Keratinocyte (primary cell): ENCODE data around the gene B4GAT1. TPM values are rescaled to one million over a fixed set of nuclear protein-coding genes. Genes with fewer than 3 reads are reported as not detected.

Source experiments
- DNase-seq: peaks from one replicate; pipeline ENCODE4 v3.0.0-alpha.2; 2011; ENCODE audit warnings: low read depth, missing footprints, low spot score
- FAIRE-seq: peaks from 2 replicates; lab custom pipeline; 2011; peaks lifted over from hg19 to GRCh38; lab: Jason Lieb, UNC
- H2AFZ ChIP-seq: 2 replicates; pipeline ENCODE4 v1.6.0; 2012; ENCODE audit warnings: low read length, control low read depth, inconsistent platforms; ENCODE audit not compliant: control insufficient read depth
- H3K27ac ChIP-seq: 2 replicates; pipeline ENCODE4 v1.5.1; 2011; ENCODE audit warnings: low read length; ENCODE audit not compliant: control insufficient read depth, insufficient read depth
- H3K27me3 ChIP-seq: 3 replicates; pipeline ENCODE4 v1.6.0; 2011; ENCODE audit warnings: low read length; ENCODE audit not compliant: control insufficient read depth, insufficient read depth; ENCODE audit errors: extremely low read depth
- H3K36me3 ChIP-seq, 2 experiments: 2 replicates in 1 of 2; 3 replicates in 1 of 2; pipeline ENCODE4 v1.5.1; 2011; ENCODE audit warnings: low read length in 2 of 2, mild to moderate bottlenecking in 1 of 2; ENCODE audit not compliant: control insufficient read depth in 2 of 2, insufficient read depth in 2 of 2; ENCODE audit errors: extremely low read depth in 1 of 2
- H3K4me1 ChIP-seq: 3 replicates; pipeline ENCODE4 v1.5.1; 2011; ENCODE audit warnings: low read length; ENCODE audit not compliant: control insufficient read depth, insufficient read depth; ENCODE audit errors: extremely low read depth
- H3K4me2 ChIP-seq: 3 replicates; pipeline ENCODE4 v1.6.0; 2011; ENCODE audit warnings: low read depth, low read length; ENCODE audit not compliant: control insufficient read depth, insufficient read depth; ENCODE audit errors: extremely low read depth
- H3K4me3 ChIP-seq, 3 experiments: fragments of 200-600 bp in 1 of 3; sonication (generic) in 1 of 3; 2 replicates in 2 of 3; 3 replicates in 1 of 3; pipeline ENCODE4 v1.5.1; 2011 to 2016; ENCODE audit warnings: low read length in 3 of 3, mild to moderate bottlenecking in 3 of 3, control low read depth in 2 of 3, inconsistent platforms in 1 of 3, low read depth in 1 of 3, mixed read lengths in 1 of 3, mixed run types in 1 of 3, moderate library complexity in 1 of 3; ENCODE audit not compliant: control insufficient read depth in 2 of 3, insufficient read depth in 2 of 3; ENCODE audit errors: extremely low read depth in 1 of 3
- H3K79me2 ChIP-seq: 2 replicates; pipeline ENCODE4 v1.6.0; 2012; ENCODE audit warnings: low read length; ENCODE audit not compliant: control insufficient read depth, insufficient read depth
- H3K9ac ChIP-seq: 3 replicates; pipeline ENCODE4 v1.6.0; 2011; ENCODE audit warnings: low read length; ENCODE audit not compliant: control insufficient read depth, insufficient read depth; ENCODE audit errors: extremely low read depth
- H3K9me1 ChIP-seq: 3 replicates; pipeline ENCODE4 v1.6.0; 2011; ENCODE audit warnings: low read length; ENCODE audit not compliant: control insufficient read depth, insufficient read depth; ENCODE audit errors: extremely low read depth
- H3K9me3 ChIP-seq: 2 replicates; pipeline ENCODE4 v1.5.1; 2012; ENCODE audit warnings: low read depth, low read length; ENCODE audit not compliant: control insufficient read depth
- H4K20me1 ChIP-seq: 3 replicates; pipeline ENCODE4 v1.6.0; 2011; ENCODE audit warnings: low read length; ENCODE audit not compliant: control insufficient read depth, insufficient read depth; ENCODE audit errors: extremely low read depth
- CTCF ChIP-seq, 3 experiments: IDR thresholded peaks in 1 of 3; conservative IDR thresholded peaks in 1 of 3; optimal IDR thresholded peaks in 1 of 3; 2 replicates in 2 of 3; 3 replicates in 1 of 3; pipeline versions ENCODE3 to v1.5.1; 2011; ENCODE audit warnings: low read length in 3 of 3, mild to moderate bottlenecking in 3 of 3, moderate library complexity in 2 of 3, control low read depth in 1 of 3, inconsistent platforms in 1 of 3; ENCODE audit not compliant: insufficient read depth in 2 of 3; ENCODE audit errors: extremely low read depth in 1 of 3
- EZH2 ChIP-seq: IDR thresholded peaks from one replicate; pipeline ENCODE4 v1.6.1; 2012; ENCODE audit warnings: inconsistent platforms, mild to moderate bottlenecking, low read length, moderate library complexity
- dilution Hi-C: fragments of 300-500 bp; cut with MboI; formaldehyde crosslinking; loops from one replicate; pipeline ENCODE4 v1.7.0; 2020; ENCODE audit warnings: low sequenced_read_pairs; ENCODE audit not compliant: extremely low pct_ligation_motif_present
- polyA plus RNA-seq, 5 experiments: library from polyadenylated mRNA; depleted of rRNA in 3 of 5; stranded (reverse) in 3 of 5; stranded (forward) in 1 of 5; unstranded in 1 of 5; fragments of >200 nt; gene quantifications; 1 replicate in 1 of 5; 2 replicates in 3 of 5; 3 replicates in 1 of 5; pipeline versions ENCODE4 v1.2.1 to v1.2.3, GENCODE V29; 2011 to 2012; ENCODE audit warnings: missing spikeins in 2 of 5, low read depth in 1 of 5, low replicate concordance in 1 of 5

Gene B4GAT1
- polyA plus RNA-seq, 1 donor (not counting 4 experiments of a cell fraction or from before 2014, with no cell fraction given), result 5.2 TPM

- FAIRE-seq, result no peak
- dilution Hi-C loops, result no loop called here
- Histone ChIP-seq H3K27me3 (peaks cover 11% of the 10 kb centered on the region), H3K79me2 (no peaks in the 10 kb centered on the region), H4K20me1 (no peaks in the 10 kb centered on the region), H3K4me3 (no peak overlapping the region), H3K9me1 (no peaks in the 10 kb centered on the region), H2AFZ (no peak overlapping the region), H3K9ac (no peak overlapping the region), H3K4me2 (no peak overlapping the region), H3K4me1 (peaks cover 14% of the 10 kb centered on the region), H3K9me3 (no peaks in the 10 kb centered on the region), H3K36me3 (no peaks in the 10 kb centered on the region), H3K27ac (no peak overlapping the region)
- TF ChIP-seq CTCF (optimal IDR thresholded peaks at IDR 0.05 in 1 of 3, IDR thresholded peaks at IDR 0.05 in 1 of 3, conservative IDR thresholded peaks at IDR 0.05 in 1 of 3; ENCODE audit: extremely low read depth in 1 of 3, insufficient read depth in 2 of 3, low read length in 3 of 3) (no peak), EZH2 (no peak)
- DNase-seq, result no peak
Observed at GRCh38 chr11:66317322-66317722, 30.1 kb downstream of the B4GAT1 start.

GRCh38 chr11:66316849-66317251 lies 30.6 kb downstream of the B4GAT1 start, which contains the start of gene CD248:
CD248 (minus strand) TSS chr11:66317044; CDS start chr11:66317027, 17 bp downstream.
- H3K27me3 ChIP-seq, result peaks cover 11% of the 10 kb centered on the region
- no peak for FAIRE-seq
- H3K4me1 ChIP-seq, result peaks cover 16% of the 10 kb centered on the region
- no peak within 1 kb of the TSS for H3K9ac ChIP-seq
- DNase-seq, result no peak
- H2AFZ ChIP-seq, result peak within 1 kb of the TSS; percentile 26
- no peak within 1 kb of the TSS for H3K27ac ChIP-seq
- no peak for TF ChIP-seq CTCF (optimal IDR thresholded peaks at IDR 0.05 in 1 of 3, IDR thresholded peaks at IDR 0.05 in 1 of 3, conservative IDR thresholded peaks at IDR 0.05 in 1 of 3; ENCODE audit: extremely low read depth in 1 of 3, insufficient read depth in 2 of 3, low read length in 3 of 3)
- no peak for TF ChIP-seq EZH2
- dilution Hi-C loops, result no loop called here
- no peaks in the 10 kb centered on the region for H3K9me1 ChIP-seq
- H3K4me3 ChIP-seq, result no peak within 1 kb of the TSS
- no peaks in the 10 kb centered on the region for H3K9me3 ChIP-seq
- H3K4me2 ChIP-seq, result peak within 1 kb of the TSS; percentile 16
- no peaks in the 10 kb centered on the region for H3K79me2 ChIP-seq
- no peaks in the 10 kb centered on the region for H3K36me3 ChIP-seq
- H4K20me1 ChIP-seq, result no peaks in the 10 kb centered on the region
